HG03460 (cell line): Measurements from ENCODE around the gene SCN8A.

Experiments used
- ATAC-seq: cut with Tn5 transposase; IDR thresholded peaks from one replicate; pipeline ENCODE4 v1.9.1; 2021; ENCODE audit not compliant: unreplicated experiment

SCN8A gene

DNA sequence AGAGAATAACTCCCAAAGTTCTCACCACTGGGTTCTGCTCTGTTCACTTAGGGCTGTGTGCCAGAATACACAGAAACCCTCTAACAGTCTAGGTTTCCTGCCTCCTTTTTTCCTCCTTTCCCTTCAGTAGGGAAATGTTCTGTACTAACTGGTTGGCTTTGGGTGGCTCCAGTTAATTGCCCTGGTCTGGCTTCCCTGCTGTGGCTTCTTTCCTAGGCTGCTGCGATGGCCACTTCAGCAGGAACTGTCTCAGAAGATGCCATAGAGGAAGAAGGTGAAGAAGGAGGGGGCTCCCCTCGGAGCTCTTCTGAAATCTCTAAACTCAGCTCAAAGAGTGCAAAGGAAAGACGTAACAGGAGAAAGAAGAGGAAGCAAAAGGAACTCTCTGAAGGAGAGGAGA, 115.2 kb downstream of the SCN8A start:
- ATAC-seq: no peak

GRCh38 chr12:51714666-51715065, 123.6 kb downstream of the SCN8A start:
- ATAC-seq: no peak

DNA sequence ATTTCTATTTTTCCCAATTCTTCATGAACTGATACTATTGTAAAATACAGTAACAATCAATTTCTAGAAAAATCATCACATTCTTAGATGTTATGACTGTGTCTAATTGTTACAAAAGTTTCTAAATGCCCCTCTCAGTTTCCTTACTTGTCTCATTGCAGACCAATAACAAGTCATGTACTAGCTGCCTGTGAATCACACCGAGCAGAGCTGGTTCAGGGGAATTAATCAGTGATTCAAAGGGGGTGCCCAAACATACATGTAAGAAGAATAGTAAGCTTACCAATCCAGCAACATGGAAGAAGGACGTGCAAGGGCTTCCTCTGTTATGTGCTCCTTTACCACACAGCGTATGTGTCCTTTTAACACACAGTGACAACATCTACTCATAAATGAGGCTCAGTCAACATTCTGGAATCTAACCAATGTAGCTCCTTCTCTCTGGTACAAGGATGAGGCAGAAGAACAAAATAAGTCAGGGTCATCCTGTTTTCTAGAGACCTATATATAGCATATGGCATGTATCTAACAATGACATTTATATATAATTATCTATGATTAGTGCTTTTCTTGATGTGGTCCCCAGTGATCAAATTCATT, 126.4 kb downstream of the SCN8A start:
- no peak for ATAC-seq

GRCh38 chr12:51721282-51721940, 130.4 kb downstream of the SCN8A start:
- no peak for ATAC-seq

GRCh38 chr12:51722431-51722830, 131.4 kb downstream of the SCN8A start:
- ATAC-seq: no peak

GRCh38 chr12:51726161-51726560, 135.1 kb downstream of the SCN8A start:
- ATAC-seq: no peak

GRCh38 chr12:51726931-51727330, 135.9 kb downstream of the SCN8A start:
- no peak for ATAC-seq

DNA sequence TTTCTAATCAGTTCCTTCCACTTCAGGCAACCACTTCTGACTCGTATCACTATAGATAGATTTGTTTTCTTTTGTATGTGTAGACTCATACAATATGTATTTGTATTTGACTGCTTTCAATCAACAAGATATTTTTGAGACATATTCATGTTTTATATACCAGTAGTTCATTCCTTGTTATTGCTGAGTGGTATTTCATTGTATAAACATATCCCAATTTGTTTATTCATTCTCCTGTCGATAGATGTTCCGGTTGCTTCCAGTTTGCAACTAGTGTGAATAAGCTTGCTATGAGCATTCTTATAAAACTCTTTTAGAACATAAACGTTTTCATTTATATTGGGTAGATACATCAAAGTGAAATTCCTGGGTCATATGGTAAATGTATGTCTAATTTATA, 138.3 kb downstream of the SCN8A start:
- ATAC-seq: no peak

- no peak for ATAC-seq
Measured at GRCh38 chr12:51730745-51731144, 139.7 kb downstream of the SCN8A start.

- ATAC-seq: no peak
Measured at GRCh38 chr12:51740536-51740935, 149.5 kb downstream of the SCN8A start.

- no peak for ATAC-seq
Measured at GRCh38 chr12:51744235-51744634, 153.2 kb downstream of the SCN8A start.

DNA sequence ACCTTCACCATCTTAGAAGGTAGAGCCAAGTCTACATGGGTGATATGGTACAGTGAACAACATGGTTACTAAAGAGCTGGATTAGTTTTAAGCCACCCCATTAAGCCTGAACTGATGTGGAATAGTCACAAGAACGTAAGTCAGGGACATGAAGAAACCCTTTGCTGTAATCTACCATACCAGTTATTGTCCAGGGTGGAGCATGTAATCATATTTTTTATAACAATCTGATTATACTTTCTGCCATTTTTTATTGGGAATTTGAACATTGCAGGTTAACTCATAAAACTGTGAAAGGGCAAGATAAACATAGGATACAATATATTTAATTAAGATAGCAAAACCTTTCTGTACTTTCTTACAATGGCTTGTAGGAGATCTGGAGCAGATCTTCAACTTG, 153.9 kb downstream of the SCN8A start:
- ATAC-seq: no peak

DNA sequence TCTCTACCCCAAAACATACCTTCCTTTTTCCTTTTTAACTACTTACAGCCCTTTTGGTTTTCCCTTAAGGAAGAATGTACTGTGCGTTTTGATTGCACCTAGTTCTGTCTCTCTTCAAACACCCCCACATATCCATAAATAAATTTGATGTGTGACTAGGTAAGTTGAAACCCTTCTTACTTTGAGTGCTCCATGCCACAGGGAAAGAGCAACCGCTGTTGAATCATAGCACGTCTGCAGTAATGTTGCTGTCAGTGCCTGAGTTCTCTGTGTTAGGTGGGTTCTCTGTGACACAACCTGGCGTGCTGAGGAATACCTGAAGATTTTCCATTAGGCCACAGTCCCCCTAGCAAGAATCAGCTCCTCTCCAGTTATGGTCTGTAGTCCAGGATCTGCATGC, 155.4 kb downstream of the SCN8A start:
- no peak for ATAC-seq

DNA sequence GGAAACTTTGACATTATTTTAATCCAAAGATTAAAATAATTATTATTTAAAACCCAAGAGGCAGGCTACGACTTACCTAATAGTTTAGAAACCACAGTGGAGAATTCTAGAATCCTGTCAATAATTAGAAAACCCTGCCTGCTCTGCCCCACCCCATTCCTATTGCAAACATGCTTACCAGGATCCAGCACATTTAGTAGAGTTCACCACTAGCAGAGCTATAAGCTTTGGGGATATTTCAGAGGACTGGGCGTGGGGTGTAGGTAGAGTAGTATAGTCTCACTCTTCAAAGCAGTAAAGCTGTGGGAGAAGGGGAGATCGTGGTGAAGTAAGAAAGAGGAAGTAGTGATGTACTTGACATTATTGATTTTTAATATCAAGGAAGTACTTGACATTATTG, 157.2 kb downstream of the SCN8A start:
- no peak for ATAC-seq

DNA sequence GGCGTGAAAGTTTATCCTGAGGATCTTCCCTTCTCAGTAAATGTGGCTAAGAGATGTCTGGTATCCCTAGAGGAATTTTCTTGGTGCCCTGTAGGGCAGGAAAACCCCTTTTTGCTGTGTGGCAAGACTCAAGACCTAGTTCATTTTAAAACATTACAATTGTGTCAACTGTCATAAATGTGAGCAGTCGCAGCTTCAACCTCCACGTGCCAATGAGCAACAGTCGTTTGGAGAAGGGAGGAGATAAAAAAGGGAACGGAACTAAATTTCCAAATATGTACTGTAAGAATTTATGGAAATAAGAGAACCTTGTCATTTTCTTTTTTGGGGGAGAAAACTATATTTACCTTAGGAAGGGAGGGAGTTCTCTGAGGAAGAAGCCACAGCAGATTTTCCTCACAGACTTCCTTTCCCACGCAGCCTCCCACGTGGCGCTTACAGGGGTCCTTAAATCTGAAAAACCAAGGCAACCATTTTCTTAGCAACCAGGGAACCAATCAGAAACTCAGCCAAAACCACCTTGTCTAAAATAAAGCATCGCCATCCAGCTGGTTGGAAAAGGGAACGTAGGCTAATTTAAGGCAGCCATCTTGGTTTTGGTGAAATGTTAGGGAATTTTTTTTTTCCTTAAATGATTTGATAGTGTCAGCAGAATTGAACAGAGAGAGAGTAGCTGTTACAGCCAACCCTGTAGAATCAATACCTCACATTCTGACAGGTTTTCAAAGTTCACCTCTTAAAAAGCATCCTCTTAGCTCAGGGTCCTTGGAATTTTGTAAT, 158.4 kb downstream of the SCN8A start:
- no peak for ATAC-seq

GRCh38 chr12:51749986-51750317, 158.9 kb downstream of the SCN8A start:
- no peak for ATAC-seq

GRCh38 chr12:51751661-51752060, 160.6 kb downstream of the SCN8A start:
- ATAC-seq: no peak

GRCh38 chr12:51752234-51752889, 161.3 kb downstream of the SCN8A start:
- ATAC-seq: no peak

GRCh38 chr12:51753980-51754675, 163.1 kb downstream of the SCN8A start:
- ATAC-seq: no peak

GRCh38 chr12:51755251-51755650, 164.2 kb downstream of the SCN8A start:
- no peak for ATAC-seq

DNA sequence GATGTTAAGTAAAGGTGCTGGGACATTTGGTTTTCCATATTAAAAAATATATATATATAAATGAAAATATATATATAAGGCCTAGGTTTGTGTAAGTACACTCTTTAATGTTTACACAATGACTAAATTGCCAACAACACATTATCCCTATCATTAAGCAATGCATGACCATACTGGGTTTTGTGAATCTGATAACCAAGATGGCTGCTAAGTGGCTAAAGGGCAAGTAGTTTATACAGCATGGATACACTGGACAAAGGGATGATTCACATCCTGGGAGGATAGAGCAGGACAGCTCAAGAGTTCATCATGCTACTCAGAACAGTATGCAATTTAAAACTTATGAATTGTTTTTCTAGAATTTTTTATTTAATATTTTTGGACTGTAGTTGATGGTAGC, 168.1 kb downstream of the SCN8A start:
- ATAC-seq: no peak
